PC-3 (cell line): Measurements from ENCODE around the gene PRKN. TPM values are rescaled to one million over a fixed set of nuclear protein-coding genes. Genes with fewer than 3 reads are reported as not detected.
A peak's percentile ranks its signal among the peaks of the same experiment; 100 is the strongest.

Experiments
- ATAC-seq: fragments of 200-7000 bp; cut with Tn5 transposase; 2 replicates; pipeline ENCODE4 v1.9.1; 2020; ENCODE audit warnings: mild to moderate bottlenecking, moderate library complexity
- BruUV-seq: library from RNA; stranded (reverse); fragments of 400-500 nt; replicated peaks from 2 replicates; lab custom pipeline; 2021; lab: Mats Ljungman, UMichigan
- CTCF ChIA-PET: fragments of 300-600 bp; sonication (Branson Sonifier 250); formaldehyde crosslinking; loops from one replicate; lab custom pipeline; 2022; ENCODE audit warnings: antibody characterized with exemption; lab: Charles Lee
- POLR2A ChIA-PET: fragments of 300-600 bp; sonication (Branson Sonifier 250); formaldehyde crosslinking; loops from one replicate; lab custom pipeline; 2022; ENCODE audit warnings: antibody characterized with exemption; ENCODE audit not compliant: unreplicated experiment; lab: Charles Lee
- DNase-seq: peaks from one replicate; pipeline ENCODE4 v3.0.0-alpha.2; 2015
- H2AFZ ChIP-seq: fragments of 300-600 bp; sonication (generic); 2 replicates; pipeline ENCODE4 v1.6.0; 2016; ENCODE audit warnings: antibody characterized with exemption, low read length
- H3F3A ChIP-seq: fragments of 300-600 bp; sonication (generic); one replicate; pipeline ENCODE4 v1.6.0; 2017; ENCODE audit warnings: antibody characterized with exemption, low read length, control low read depth, mild to moderate bottlenecking; ENCODE audit not compliant: unreplicated experiment
- H3K27ac ChIP-seq: fragments of 300-600 bp; sonication (generic); 2 replicates; pipeline ENCODE4 v1.5.1; 2016; ENCODE audit warnings: mild to moderate bottlenecking, low read length
- H3K27me3 ChIP-seq: fragments of 300-600 bp; sonication (generic); 2 replicates; pipeline ENCODE4 v1.6.1; 2016; ENCODE audit warnings: low read length, mixed read lengths
- H3K36me3 ChIP-seq: fragments of 300-600 bp; sonication (generic); 2 replicates; pipeline ENCODE4 v1.6.1; 2016; ENCODE audit warnings: low read depth, mixed run types, low read length, mixed read lengths
- H3K4me1 ChIP-seq: fragments of 300-600 bp; sonication (generic); 2 replicates; pipeline ENCODE4 v1.5.1; 2016; ENCODE audit warnings: low read length; ENCODE audit not compliant: insufficient read depth
- H3K4me2 ChIP-seq: fragments of 300-600 bp; sonication (generic); 2 replicates; pipeline ENCODE4 v1.6.0; 2016; ENCODE audit warnings: low read length
- H3K4me3 ChIP-seq: fragments of 300-600 bp; sonication (generic); 2 replicates; pipeline ENCODE4 v1.5.1; 2016; ENCODE audit warnings: mild to moderate bottlenecking, low read length, mixed read lengths
- H3K79me2 ChIP-seq: fragments of 300-600 bp; sonication (generic); 2 replicates; pipeline ENCODE4 v1.6.1; 2017; ENCODE audit warnings: low read length, mixed read lengths
- H3K9ac ChIP-seq: fragments of 300-600 bp; sonication (generic); 2 replicates; pipeline ENCODE4 v1.6.0; 2016; ENCODE audit warnings: mild to moderate bottlenecking, low read length
- H3K9me2 ChIP-seq: fragments of 300-600 bp; sonication (generic); replicated peaks from 2 replicates; pipeline ENCODE4 v1.6.1; 2016; ENCODE audit warnings: mixed run types, low read length, mixed read lengths
- H3K9me3 ChIP-seq: fragments of 300-600 bp; sonication (generic); 2 replicates; pipeline ENCODE4 v1.6.1; 2016; ENCODE audit warnings: low read length, mixed read lengths
- H4K20me1 ChIP-seq: fragments of 300-600 bp; sonication (generic); 2 replicates; pipeline ENCODE4 v1.6.1; 2016; ENCODE audit warnings: low read length, mixed read lengths
- CTCF ChIP-seq: fragments of 300-600 bp; sonication (generic); conservative IDR thresholded peaks from 2 replicates; pipeline ENCODE4 v1.5.1; 2017; ENCODE audit warnings: antibody characterized with exemption, low read depth, mild to moderate bottlenecking, low read length
- EZH2 ChIP-seq: fragments of 300-600 bp; sonication (generic); IDR thresholded peaks from one replicate; pipeline ENCODE4 v1.6.1; 2017; ENCODE audit warnings: antibody characterized with exemption, mild to moderate bottlenecking, low read length; ENCODE audit not compliant: unreplicated experiment
- EZH2phosphoT487 ChIP-seq: fragments of 300-600 bp; sonication (generic); IDR thresholded peaks from 2 replicates; pipeline ENCODE4 v1.6.1; 2018; ENCODE audit warnings: mild to moderate bottlenecking, antibody characterized with exemption, low read length, borderline replicate concordance
- intact Hi-C: fragments of 100-400 bp; cut with micrococcal nuclease; formaldehyde crosslinking; loops from 2 replicates; pipeline ENCODE4 v1.9.0; 2023
- total RNA-seq: library from RNA; depleted of rRNA; stranded (reverse); fragments of >200 nt; gene quantifications from 2 replicates; pipeline ENCODE4 v1.2.3, GENCODE V29; 2014

PRKN gene
- total RNA-seq, 1 experiment from 2014 or later: not detected

- CTCF ChIA-PET: no interaction called here
- BruUV-seq: no TSS peak
- TF ChIP-seq EZH2: no peak
- TF ChIP-seq CTCF: no peak
- TF ChIP-seq EZH2phosphoT487: no peak
- H3K4me1 ChIP-seq: no peaks in the 10 kb centered on the region
- no peak overlapping the region for H3K27ac ChIP-seq
- H3K9ac ChIP-seq: no peak overlapping the region
- no peaks in the 10 kb centered on the region for H3K9me3 ChIP-seq
- no peaks in the 10 kb centered on the region for H3K9me2 ChIP-seq
- H3K36me3 ChIP-seq: no peaks in the 10 kb centered on the region
- no peak overlapping the region for H2AFZ ChIP-seq
- H3K79me2 ChIP-seq: no peaks in the 10 kb centered on the region
- ATAC-seq: no peak
- H4K20me1 ChIP-seq: no peaks in the 10 kb centered on the region
- no peak for DNase-seq
- no peak overlapping the region for H3K4me3 ChIP-seq
- peaks cover 7% of the 10 kb centered on the region for H3K27me3 ChIP-seq
- intact Hi-C loops: no loop called here
- POLR2A ChIA-PET: no interaction called here
- no peaks in the 10 kb centered on the region for H3F3A ChIP-seq
- no peak overlapping the region for H3K4me2 ChIP-seq
Measured at GRCh38 chr6:161701056-161701455, 1026.5 kb downstream of the PRKN start.

DNA sequence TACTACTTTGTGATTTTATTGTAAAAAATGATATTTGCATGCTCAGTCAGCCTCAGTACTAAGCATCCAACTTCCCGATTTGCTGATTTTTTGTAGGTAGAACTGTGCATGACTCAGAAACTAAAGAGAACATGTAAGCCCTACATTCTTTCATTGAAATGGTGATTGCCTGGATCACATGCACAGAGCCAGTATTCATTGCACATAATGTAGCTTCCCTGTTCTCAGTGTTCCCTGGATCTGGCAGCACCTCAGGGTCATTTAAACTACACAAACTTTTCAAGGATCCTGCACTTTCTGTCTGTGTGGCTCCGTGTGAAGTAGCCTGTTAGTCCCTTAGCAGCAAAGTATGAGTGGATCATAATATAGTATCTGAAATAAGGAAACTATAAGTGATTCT lies 1030.8 kb downstream of the PRKN start:
- intact Hi-C loops: no loop called here
- TF ChIP-seq EZH2phosphoT487 (no peak), EZH2 (no peak), CTCF (no peak)
- Histone ChIP-seq H3K4me1 (no peaks in the 10 kb centered on the region), H3K4me2 (no peak overlapping the region), H3K27me3 (peaks cover 7% of the 10 kb centered on the region), H3K4me3 (no peak overlapping the region), H3K27ac (no peak overlapping the region), H3K9ac (no peak overlapping the region), H3K9me2 (no peaks in the 10 kb centered on the region), H4K20me1 (no peaks in the 10 kb centered on the region), H2AFZ (no peak overlapping the region), H3F3A (no peaks in the 10 kb centered on the region), H3K9me3 (no peaks in the 10 kb centered on the region), H3K79me2 (no peaks in the 10 kb centered on the region), H3K36me3 (no peaks in the 10 kb centered on the region)
- DNase-seq (no peak), ATAC-seq (no peak)
- ChIA-PET POLR2A (no interaction called here), CTCF (no interaction called here)
- BruUV-seq: no TSS peak

DNA sequence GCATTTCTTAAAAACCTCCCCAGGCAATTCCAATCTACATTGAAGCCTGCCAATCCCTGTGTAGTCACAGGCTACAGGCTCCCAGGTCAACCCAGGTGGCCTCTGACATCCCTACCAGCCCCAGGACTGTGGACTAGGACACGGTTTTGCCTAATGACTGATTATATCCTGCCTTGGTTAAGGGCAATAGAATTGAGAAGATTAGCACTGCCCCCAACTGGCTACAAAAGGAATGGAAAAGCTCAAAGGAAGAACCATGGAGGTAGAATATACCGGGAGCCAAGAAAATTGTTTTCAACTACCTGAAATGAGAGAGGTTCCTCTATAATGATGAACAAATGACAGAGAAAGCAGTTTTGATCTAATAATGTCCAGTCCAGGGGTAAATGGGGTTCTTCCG lies 1032.6 kb downstream of the PRKN start:
- Histone ChIP-seq H3F3A (no peaks in the 10 kb centered on the region), H3K27me3 (peaks cover 22% of the 10 kb centered on the region), H3K36me3 (no peaks in the 10 kb centered on the region), H4K20me1 (no peaks in the 10 kb centered on the region), H3K79me2 (no peaks in the 10 kb centered on the region), H3K9me3 (no peaks in the 10 kb centered on the region), H3K9me2 (no peaks in the 10 kb centered on the region), H3K9ac (no peak overlapping the region), H2AFZ (no peak overlapping the region), H3K4me2 (no peak overlapping the region), H3K27ac (no peak overlapping the region), H3K4me1 (no peaks in the 10 kb centered on the region), H3K4me3 (no peak overlapping the region)
- POLR2A ChIA-PET: no interaction called here
- TF ChIP-seq EZH2 (no peak), CTCF (peak; percentile 63)
- intact Hi-C loops: no loop called here
- BruUV-seq: no TSS peak
- peak; percentile 44 for DNase-seq
- CTCF ChIA-PET: interaction anchor here (0.6 to 1.0 kb wide), 2 partner anchors 277 to 301 kb away, joined by 3 read pairs; no protein-coding TSS in a partner anchor
- ATAC-seq: no peak
